HFF-Myc (cell line): ENCODE data around the gene ASIC3.

ENCODE experiments used
- DNase-seq: peaks from one replicate; pipeline ENCODE4 v3.0.0-alpha.2; 2011; ENCODE audit warnings: low read depth; ENCODE audit errors: extremely low read depth
- H3K4me3 ChIP-seq: replicated peaks from 2 replicates; pipeline ENCODE4 v1.5.1; 2011; ENCODE audit warnings: low read depth, mild to moderate bottlenecking, control low read depth, low read length
- CTCF ChIP-seq: IDR thresholded peaks from 2 replicates; pipeline ENCODE4 v1.5.1; 2012; ENCODE audit warnings: mild to moderate bottlenecking, low read depth, low read length, control low read depth; ENCODE audit errors: missing control alignments

ASIC3 gene

GRCh38 chr7:151077705-151078232 lies 29.4 kb downstream of the ASIC3 start:
- TF ChIP-seq CTCF: no peak

GRCh38 chr7:151078233-151079040 lies 30.1 kb downstream of the ASIC3 start:
- no peak for TF ChIP-seq CTCF
- no peak for DNase-seq
- peak overlapping the region; percentile 64; the same call in 1 of the 2 replicates for H3K4me3 ChIP-seq

More at GRCh38 chr7:151077705-151078232, 29.4 kb downstream of the ASIC3 start:
- DNase-seq: no peak
- no peak overlapping the region for H3K4me3 ChIP-seq

- no peak for DNase-seq
- no peak for TF ChIP-seq CTCF
- peak overlapping the region; percentile 64 for H3K4me3 ChIP-seq
Measured at GRCh38 chr7:151079199-151079910, 31.0 kb downstream of the ASIC3 start.

- TF ChIP-seq CTCF: no peak
- H3K4me3 ChIP-seq: peak overlapping the region; percentile 64
- DNase-seq: no peak
Measured at GRCh38 chr7:151080067-151080521, 31.8 kb downstream of the ASIC3 start.

GRCh38 chr7:151080522-151081169 lies 32.3 kb downstream of the ASIC3 start, which contains the start of gene FASTK:
Gene FASTK, minus strand, starts transcription at chr7:151080809. Its CDS starts 43 bp downstream, at chr7:151080766.
- no peak for TF ChIP-seq CTCF
- peak within 1 kb of the TSS; percentile 64 for H3K4me3 ChIP-seq
- DNase-seq: no peak

GRCh38 chr7:151081170-151082101 lies 33.1 kb downstream of the ASIC3 start:
- TF ChIP-seq CTCF: no peak
- DNase-seq: no peak
- H3K4me3 ChIP-seq: peak overlapping the region; percentile 64
